H9 (cell line): Measurements from ENCODE around the gene IDNK. TPM values are rescaled to one million over a fixed set of nuclear protein-coding genes. Genes with fewer than 3 reads are reported as not detected.

Experiments used
- DNase-seq: peaks from one replicate; pipeline ENCODE4 v3.0.0-alpha.2; 2017
- H2AFZ ChIP-seq: one replicate; pipeline ENCODE4 v1.6.1; 2013; ENCODE audit warnings: mild to moderate bottlenecking, low read length, control low read depth, moderate library complexity
- H2AK5ac ChIP-seq: 2 replicates; pipeline ENCODE4 v1.6.1; 2013; ENCODE audit warnings: low read length, control low read depth, mixed read lengths; ENCODE audit not compliant: insufficient read length
- H2BK120ac ChIP-seq: one replicate; pipeline ENCODE4 v1.6.1; 2013; ENCODE audit warnings: low read depth, mild to moderate bottlenecking, low read length, control low read depth, inconsistent platforms; ENCODE audit not compliant: poor library complexity, severe bottlenecking
- H2BK12ac ChIP-seq: 2 replicates; pipeline ENCODE4 v1.6.1; 2013; ENCODE audit warnings: low read length, control low read depth, mixed read lengths, low read depth; ENCODE audit not compliant: insufficient read length
- H2BK15ac ChIP-seq: 2 replicates; pipeline ENCODE4 v1.6.1; 2013; ENCODE audit warnings: low read depth, low read length, control low read depth
- H2BK20ac ChIP-seq: one replicate; pipeline ENCODE4 v1.6.1; 2013; ENCODE audit warnings: low read depth, mild to moderate bottlenecking, low read length, control low read depth, inconsistent platforms; ENCODE audit not compliant: poor library complexity, severe bottlenecking
- H2BK5ac ChIP-seq: 2 replicates; pipeline ENCODE4 v1.6.1; 2013; ENCODE audit warnings: low read length, control low read depth, mixed read lengths; ENCODE audit not compliant: insufficient read length
- H3K14ac ChIP-seq: 2 replicates; pipeline ENCODE4 v1.6.1; 2013; ENCODE audit warnings: low read length, control low read depth; ENCODE audit not compliant: insufficient read depth
- H3K18ac ChIP-seq: 2 replicates; pipeline ENCODE4 v1.6.1; 2013; ENCODE audit warnings: low read depth, mild to moderate bottlenecking, mixed read lengths, low read length, control low read depth; ENCODE audit not compliant: insufficient read length
- H3K23ac ChIP-seq: 2 replicates; pipeline ENCODE4 v1.6.1; 2013; ENCODE audit warnings: low read length, control low read depth, mixed read lengths, low read depth; ENCODE audit not compliant: insufficient read length
- H3K23me2 ChIP-seq: 2 replicates; pipeline ENCODE4 v1.6.1; 2013; ENCODE audit warnings: low read depth, mild to moderate bottlenecking, mixed read lengths, low read length, control low read depth; ENCODE audit not compliant: insufficient read length, poor library complexity, severe bottlenecking
- H3K27ac ChIP-seq: 2 replicates; pipeline ENCODE4 v1.5.1; 2013; ENCODE audit warnings: low read length, control low read depth, mixed read lengths, low read depth; ENCODE audit not compliant: insufficient read length
- H3K27me3 ChIP-seq: 2 replicates; pipeline ENCODE4 v1.6.1; 2013; ENCODE audit warnings: low read length, control low read depth, inconsistent platforms; ENCODE audit not compliant: insufficient read depth
- H3K4ac ChIP-seq: 2 replicates; pipeline ENCODE4 v1.6.1; 2013; ENCODE audit warnings: low read depth, mild to moderate bottlenecking, control low read depth, inconsistent platforms, low read length, moderate library complexity
- H3K4me1 ChIP-seq: 2 replicates; pipeline ENCODE4 v1.6.1; 2013; ENCODE audit warnings: low read length, control low read depth, inconsistent platforms; ENCODE audit not compliant: insufficient read depth
- H3K4me2 ChIP-seq: 2 replicates; pipeline ENCODE4 v1.6.1; 2013; ENCODE audit warnings: low read length, control low read depth, mixed read lengths; ENCODE audit not compliant: insufficient read length, insufficient read depth
- H3K56ac ChIP-seq: 2 replicates; pipeline ENCODE4 v1.6.1; 2013; ENCODE audit warnings: low read depth, mild to moderate bottlenecking, mixed read lengths, low read length, control low read depth; ENCODE audit not compliant: insufficient read length
- H3K79me1 ChIP-seq: 2 replicates; pipeline ENCODE4 v1.6.1; 2013; ENCODE audit warnings: low read depth, mild to moderate bottlenecking, moderate library complexity, low read length, control low read depth, inconsistent platforms; ENCODE audit not compliant: insufficient read depth, poor library complexity, severe bottlenecking
- H3K79me2 ChIP-seq: 2 replicates; pipeline ENCODE4 v1.6.1; 2013; ENCODE audit warnings: low read length, control low read depth, inconsistent platforms; ENCODE audit not compliant: insufficient read depth
- H3K9ac ChIP-seq: 2 replicates; pipeline ENCODE4 v1.6.1; 2013; ENCODE audit warnings: low read length, control low read depth, mixed read lengths; ENCODE audit not compliant: insufficient read length; ENCODE audit errors: extremely low read depth
- H3K9me3 ChIP-seq: one replicate; pipeline ENCODE4 v1.6.1; 2013; ENCODE audit warnings: low read depth, low read length, inconsistent platforms; ENCODE audit not compliant: control insufficient read depth
- H3T11ph ChIP-seq: one replicate; pipeline ENCODE4 v1.6.1; 2013; ENCODE audit warnings: mild to moderate bottlenecking, low read length, control low read depth, inconsistent platforms
- H4K20me1 ChIP-seq: one replicate; pipeline ENCODE4 v1.6.1; 2013; ENCODE audit not compliant: control insufficient read depth, insufficient read length, insufficient read depth
- H4K5ac ChIP-seq: 2 replicates; pipeline ENCODE4 v1.6.1; 2013; ENCODE audit warnings: low read depth, mild to moderate bottlenecking, mixed read lengths, low read length, control low read depth; ENCODE audit not compliant: insufficient read length
- H4K8ac ChIP-seq: replicated peaks from 2 replicates; pipeline ENCODE4 v1.6.1; 2013; ENCODE audit warnings: low read length, control low read depth, mixed read lengths, low read depth; ENCODE audit not compliant: insufficient read length
- H4K91ac ChIP-seq: 2 replicates; pipeline ENCODE4 v1.6.1; 2013; ENCODE audit warnings: low read depth, mild to moderate bottlenecking, moderate library complexity, mixed read lengths, low read length, control low read depth; ENCODE audit not compliant: insufficient read length
- H3K27ac Mint-ChIP-seq, 3 experiments: 2 replicates in 2 of 3; 3 replicates in 1 of 3; pipeline ENCODE4 v1.8.0; 2020 to 2021; ENCODE audit warnings: mixed read lengths in 3 of 3, mild to moderate bottlenecking in 1 of 3, moderate library complexity in 1 of 3
- H3K27me3 Mint-ChIP-seq: 2 replicates; pipeline ENCODE4 v1.8.0; 2021; ENCODE audit warnings: low read depth, mild to moderate bottlenecking, moderate library complexity, mixed read lengths
- H3K36me3 Mint-ChIP-seq, 3 experiments: 2 replicates in 2 of 3; 3 replicates in 1 of 3; pipeline ENCODE4 v1.8.0; 2020 to 2021; ENCODE audit warnings: low read depth in 3 of 3, mixed read lengths in 3 of 3; ENCODE audit not compliant: insufficient read depth in 1 of 3
- H3K4me1 Mint-ChIP-seq, 2 experiments: 2 replicates each; pipeline ENCODE4 v1.8.0; 2020; ENCODE audit warnings: mixed read lengths in 2 of 2
- H3K4me3 Mint-ChIP-seq, 2 experiments: 2 replicates in 1 of 2; 3 replicates in 1 of 2; pipeline ENCODE4 v1.8.0; 2020 to 2021; ENCODE audit warnings: mild to moderate bottlenecking in 2 of 2, mixed read lengths in 2 of 2, moderate library complexity in 1 of 2
- H3K9me3 Mint-ChIP-seq, 2 experiments: 2 replicates in 1 of 2; 3 replicates in 1 of 2; pipeline ENCODE4 v1.8.0; 2020; ENCODE audit warnings: mild to moderate bottlenecking in 2 of 2, mixed read lengths in 2 of 2, moderate library complexity in 1 of 2
- WGBS: extraction: QIAGEN DNeasy Blood & Tissue Kit; methylation state at CpG from one replicate; pipeline ENCODE4 v1.1.7; 2013; ENCODE audit warnings: missing lambda C conversion rate, low lambda C conversion rate, mixed read lengths; ENCODE audit not compliant: insufficient read length; ENCODE audit errors: extremely low coverage; 5-methylcytosine and 5-hydroxymethylcytosine counted together
- total RNA-seq: library from RNA; stranded (reverse); gene quantifications from 2 replicates; pipeline ENCODE4 v1.2.1, GENCODE V29; 2021
- TF ChIP-seq, protein P1 (sequence below): fragments of 200-600 bp; sonication (generic); conservative IDR thresholded peaks from 3 replicates; pipeline ENCODE4 v1.8.0; 2021; ENCODE audit warnings: antibody characterized with exemption, mild to moderate bottlenecking

IDNK gene
- total RNA-seq, 1 experiment from 2014 or later: 1.4 TPM

DNA sequence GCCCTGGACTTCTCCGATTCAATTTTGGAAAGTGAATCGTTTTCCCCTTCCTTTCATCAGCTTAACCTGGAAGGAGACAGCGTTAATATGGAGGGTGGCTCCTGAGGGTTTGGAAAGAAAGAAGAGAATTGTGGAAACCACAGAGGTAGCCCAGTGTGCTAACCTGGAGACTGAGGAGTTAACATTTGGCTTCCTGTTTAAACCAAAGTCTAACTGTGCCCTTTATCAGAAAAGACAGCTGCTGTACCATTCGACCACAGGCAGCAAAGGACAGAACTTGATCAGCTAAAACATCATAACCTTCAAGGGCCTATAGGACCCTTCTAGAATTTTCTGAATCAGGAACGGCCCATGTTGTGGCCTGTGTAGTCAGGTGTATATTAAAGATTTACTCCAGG lies 735 bp downstream of the IDNK start:
- Mint-ChIP-seq H3K27ac (no peak overlapping the region; a peak in 1 of 7 replicates), H3K9me3 (no peaks in the 10 kb centered on the region), H3K36me3 (no peaks in the 10 kb centered on the region), H3K4me1 (peaks cover 22 to 23% of the 10 kb centered on the region in 2 experiments), H3K27me3 (peaks cover 19% of the 10 kb centered on the region), H3K4me3 (peak overlapping the region; percentile 79 to 88)
- Histone ChIP-seq H3K79me1 (no peaks in the 10 kb centered on the region), H3K4me2 (peak overlapping the region; percentile 68), H3K23ac (no peak overlapping the region), H2BK20ac (no peak overlapping the region), H4K8ac (no peak overlapping the region), H3K9me3 (no peaks in the 10 kb centered on the region), H3K4ac (no peak overlapping the region), H3K18ac (no peak overlapping the region), H4K91ac (no peak overlapping the region), H3K79me2 (no peaks in the 10 kb centered on the region), H3K23me2 (peaks cover 3% of the 10 kb centered on the region), H3K27ac (no peak overlapping the region), H3K27me3 (no peaks in the 10 kb centered on the region), H2BK120ac (no peak overlapping the region), H3T11ph (no peak overlapping the region), H3K4me1 (no peaks in the 10 kb centered on the region), H2AFZ (no peak overlapping the region), H3K9ac (peak overlapping the region; percentile 16), H2AK5ac (no peak overlapping the region), H3K14ac (peak overlapping the region; percentile 51; the same call in 1 of the 2 replicates), H3K56ac (no peak overlapping the region), H4K20me1 (no peaks in the 10 kb centered on the region), H2BK15ac (no peak overlapping the region), H4K5ac (no peak overlapping the region), H2BK5ac (no peak overlapping the region), H2BK12ac (no peak overlapping the region)
- TF ChIP-seq, protein P1, sequence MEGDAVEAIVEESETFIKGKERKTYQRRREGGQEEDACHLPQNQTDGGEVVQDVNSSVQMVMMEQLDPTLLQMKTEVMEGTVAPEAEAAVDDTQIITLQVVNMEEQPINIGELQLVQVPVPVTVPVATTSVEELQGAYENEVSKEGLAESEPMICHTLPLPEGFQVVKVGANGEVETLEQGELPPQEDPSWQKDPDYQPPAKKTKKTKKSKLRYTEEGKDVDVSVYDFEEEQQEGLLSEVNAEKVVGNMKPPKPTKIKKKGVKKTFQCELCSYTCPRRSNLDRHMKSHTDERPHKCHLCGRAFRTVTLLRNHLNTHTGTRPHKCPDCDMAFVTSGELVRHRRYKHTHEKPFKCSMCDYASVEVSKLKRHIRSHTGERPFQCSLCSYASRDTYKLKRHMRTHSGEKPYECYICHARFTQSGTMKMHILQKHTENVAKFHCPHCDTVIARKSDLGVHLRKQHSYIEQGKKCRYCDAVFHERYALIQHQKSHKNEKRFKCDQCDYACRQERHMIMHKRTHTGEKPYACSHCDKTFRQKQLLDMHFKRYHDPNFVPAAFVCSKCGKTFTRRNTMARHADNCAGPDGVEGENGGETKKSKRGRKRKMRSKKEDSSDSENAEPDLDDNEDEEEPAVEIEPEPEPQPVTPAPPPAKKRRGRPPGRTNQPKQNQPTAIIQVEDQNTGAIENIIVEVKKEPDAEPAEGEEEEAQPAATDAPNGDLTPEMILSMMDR: no peak
- DNase-seq: no peak
- WGBS: no CpG with 5 or more reads among the region's 5 CpGs
